WTC11 (cell line): ENCODE measurements around the gene ADGRG7.

ENCODE experiments used
- ARID4B ChIP-seq: sonication (generic); formaldehyde crosslinking; IDR thresholded peaks from 2 replicates; pipeline ENCODE4 v1.8.0; 2023; ENCODE audit warnings: missing genetic modification reagents, mild to moderate bottlenecking, borderline replicate concordance
- CTCF ChIP-seq: fragments of 200-600 bp; IDR thresholded peaks from 2 replicates; pipeline ENCODE4 v1.8.0; 2022; ENCODE audit warnings: antibody characterized with exemption
- ETV6 ChIP-seq: sonication (generic); formaldehyde crosslinking; IDR thresholded peaks from 2 replicates; pipeline ENCODE4 v1.8.1; 2022; ENCODE audit warnings: mild to moderate bottlenecking, missing genetic modification reagents
- FOXK1 ChIP-seq: sonication (generic); formaldehyde crosslinking; IDR thresholded peaks from 2 replicates; pipeline ENCODE4 v1.8.0; 2022; ENCODE audit warnings: mild to moderate bottlenecking, moderate library complexity, missing genetic modification reagents
- IRF1 ChIP-seq: sonication (generic); formaldehyde crosslinking; IDR thresholded peaks from 2 replicates; pipeline ENCODE4 v1.8.0; 2023; ENCODE audit warnings: missing genetic modification reagents
- TEAD4 ChIP-seq: sonication (generic); formaldehyde crosslinking; IDR thresholded peaks from 2 replicates; pipeline ENCODE4 v1.8.0; 2022; ENCODE audit warnings: mild to moderate bottlenecking, missing genetic modification reagents

GRCh38 chr3:100586832-100587231 is 22.6 kb upstream of the ADGRG7 start:
- TF ChIP-seq FOXK1 (CRISPR knock-in tag) (no peak), ARID4B (CRISPR knock-in tag) (no peak), TEAD4 (CRISPR knock-in tag) (no peak), CTCF (no peak), ETV6 (CRISPR knock-in tag) (no peak), IRF1 (CRISPR knock-in tag) (no peak)
